Central memory CD8-positive, alpha-beta T cell (primary cell): Measurements from ENCODE around the gene DNAH7.

Source experiments
- ATAC-seq: fragments of 150-1000 bp; cut with Tn5 transposase; replicated peaks from 2 replicates; pipeline ENCODE4 v1.10.0; 2022; ENCODE audit warnings: mild to moderate bottlenecking, moderate FRiP score, moderate number of reproducible peaks; ENCODE audit not compliant: poor library complexity, severe bottlenecking; ENCODE audit errors: extremely low read depth
- DNase-seq, 2 donors: peaks; one replicate each; pipeline ENCODE4 v3.0.0; 2021; ENCODE audit warnings: low spot score in 2 of 2
- H3K27ac Mint-ChIP-seq: one replicate; pipeline ENCODE4 v1.8.0; 2022; ENCODE audit warnings: low read depth, mild to moderate bottlenecking, moderate library complexity, mixed read lengths
- H3K27me3 Mint-ChIP-seq: one replicate; pipeline ENCODE4 v1.8.0; 2022; ENCODE audit warnings: mixed read lengths
- H3K36me3 Mint-ChIP-seq: one replicate; pipeline ENCODE4 v1.8.0; 2022; ENCODE audit warnings: mild to moderate bottlenecking, moderate library complexity, mixed read lengths; ENCODE audit not compliant: insufficient read depth
- H3K4me1 Mint-ChIP-seq: one replicate; pipeline ENCODE4 v1.8.0; 2022; ENCODE audit warnings: mixed read lengths
- H3K4me3 Mint-ChIP-seq: one replicate; pipeline ENCODE4 v1.8.0; 2022; ENCODE audit warnings: mild to moderate bottlenecking, moderate library complexity, mixed read lengths
- H3K9me3 Mint-ChIP-seq: one replicate; pipeline ENCODE4 v1.8.0; 2022; ENCODE audit warnings: mixed read lengths

DNAH7 gene

GRCh38 chr2:195871326-195871725, 197.3 kb downstream of the DNAH7 start:
- no peak overlapping the region for H3K4me3 Mint-ChIP-seq
- no peaks in the 10 kb centered on the region for H3K36me3 Mint-ChIP-seq
- no peaks in the 10 kb centered on the region for H3K9me3 Mint-ChIP-seq
- no peak for DNase-seq
- H3K27ac Mint-ChIP-seq: no peak overlapping the region
- H3K27me3 Mint-ChIP-seq: peaks cover 68% of the 10 kb centered on the region
- H3K4me1 Mint-ChIP-seq: no peaks in the 10 kb centered on the region
- ATAC-seq: no peak

GRCh38 chr2:195864316-195864715, 204.3 kb downstream of the DNAH7 start:
- Mint-ChIP-seq H3K36me3 (no peaks in the 10 kb centered on the region), H3K27ac (no peak overlapping the region), H3K9me3 (no peaks in the 10 kb centered on the region), H3K4me3 (no peak overlapping the region), H3K27me3 (peaks cover 56% of the 10 kb centered on the region), H3K4me1 (no peaks in the 10 kb centered on the region)
- no peak for ATAC-seq
- DNase-seq: no peak

- Mint-ChIP-seq H3K27me3 (peaks cover 53% of the 10 kb centered on the region), H3K9me3 (no peaks in the 10 kb centered on the region), H3K4me3 (no peak overlapping the region), H3K27ac (no peak overlapping the region), H3K4me1 (no peaks in the 10 kb centered on the region), H3K36me3 (no peaks in the 10 kb centered on the region)
- ATAC-seq (no peak), DNase-seq (no peak)
Measured at GRCh38 chr2:195863564-195863963, 205.1 kb downstream of the DNAH7 start.

GRCh38 chr2:195863121-195863520, 205.5 kb downstream of the DNAH7 start:
- ATAC-seq: no peak
- H3K27ac Mint-ChIP-seq: no peak overlapping the region
- H3K4me3 Mint-ChIP-seq: no peak overlapping the region

GRCh38 chr2:195861821-195862220, 206.8 kb downstream of the DNAH7 start:
- H3K4me1 Mint-ChIP-seq: no peaks in the 10 kb centered on the region
- no peaks in the 10 kb centered on the region for H3K36me3 Mint-ChIP-seq
- no peaks in the 10 kb centered on the region for H3K9me3 Mint-ChIP-seq
- H3K4me3 Mint-ChIP-seq: no peak overlapping the region
- H3K27ac Mint-ChIP-seq: no peak overlapping the region
- no peak for DNase-seq
- peaks cover 50% of the 10 kb centered on the region for H3K27me3 Mint-ChIP-seq
- ATAC-seq: no peak

More at GRCh38 chr2:195863121-195863520, 205.5 kb downstream of the DNAH7 start:
- no peaks in the 10 kb centered on the region for H3K4me1 Mint-ChIP-seq
- H3K27me3 Mint-ChIP-seq: peaks cover 53% of the 10 kb centered on the region
- H3K36me3 Mint-ChIP-seq: no peaks in the 10 kb centered on the region
- DNase-seq: no peak
- no peaks in the 10 kb centered on the region for H3K9me3 Mint-ChIP-seq

GRCh38 chr2:195859513-195859912, 209.1 kb downstream of the DNAH7 start:
- Mint-ChIP-seq H3K9me3 (no peaks in the 10 kb centered on the region), H3K27ac (no peak overlapping the region), H3K27me3 (peaks cover 44% of the 10 kb centered on the region), H3K36me3 (no peaks in the 10 kb centered on the region), H3K4me1 (no peaks in the 10 kb centered on the region), H3K4me3 (no peak overlapping the region)
- ATAC-seq: no peak
- no peak for DNase-seq

- ATAC-seq (no peak), DNase-seq (no peak)
- Mint-ChIP-seq H3K27ac (no peak overlapping the region), H3K4me1 (no peaks in the 10 kb centered on the region), H3K36me3 (peaks cover 4% of the 10 kb centered on the region), H3K27me3 (peaks cover 31% of the 10 kb centered on the region), H3K9me3 (no peaks in the 10 kb centered on the region), H3K4me3 (no peak overlapping the region)
Measured at GRCh38 chr2:195857132-195857531, 211.5 kb downstream of the DNAH7 start.

GRCh38 chr2:195850764-195851163, 217.9 kb downstream of the DNAH7 start:
- H3K36me3 Mint-ChIP-seq: peaks cover 4% of the 10 kb centered on the region
- no peak overlapping the region for H3K27ac Mint-ChIP-seq
- H3K9me3 Mint-ChIP-seq: no peaks in the 10 kb centered on the region
- DNase-seq: no peak
- no peak overlapping the region for H3K4me3 Mint-ChIP-seq
- H3K4me1 Mint-ChIP-seq: no peaks in the 10 kb centered on the region
- H3K27me3 Mint-ChIP-seq: peaks cover 32% of the 10 kb centered on the region
- no peak for ATAC-seq

GRCh38 chr2:195848119-195848899, 220.3 kb downstream of the DNAH7 start:
- Mint-ChIP-seq H3K9me3 (no peaks in the 10 kb centered on the region), H3K4me3 (no peak overlapping the region), H3K4me1 (no peaks in the 10 kb centered on the region), H3K27ac (no peak overlapping the region), H3K36me3 (peaks cover 4% of the 10 kb centered on the region), H3K27me3 (peaks cover 32% of the 10 kb centered on the region)
- no peak for DNase-seq
- ATAC-seq: no peak

- ATAC-seq (no peak), DNase-seq (no peak)
- H3K27me3 Mint-ChIP-seq: peaks cover 8% of the 10 kb centered on the region
- H3K4me1 Mint-ChIP-seq: no peaks in the 10 kb centered on the region
- H3K36me3 Mint-ChIP-seq: no peaks in the 10 kb centered on the region
- no peaks in the 10 kb centered on the region for H3K9me3 Mint-ChIP-seq
- peak overlapping the region; percentile 50 for H3K4me3 Mint-ChIP-seq
- no peak overlapping the region for H3K27ac Mint-ChIP-seq
Measured at GRCh38 chr2:195842932-195843331, 225.7 kb downstream of the DNAH7 start.

GRCh38 chr2:195838002-195838401, 230.6 kb downstream of the DNAH7 start:
- peaks cover 34% of the 10 kb centered on the region for H3K27me3 Mint-ChIP-seq
- H3K9me3 Mint-ChIP-seq: no peaks in the 10 kb centered on the region
- no peak overlapping the region for H3K27ac Mint-ChIP-seq
- DNase-seq (no peak), ATAC-seq (no peak)
- H3K4me1 Mint-ChIP-seq: no peaks in the 10 kb centered on the region
- H3K4me3 Mint-ChIP-seq: no peak overlapping the region
- H3K36me3 Mint-ChIP-seq: no peaks in the 10 kb centered on the region

- Mint-ChIP-seq H3K4me3 (no peak overlapping the region), H3K27me3 (peaks cover 45% of the 10 kb centered on the region), H3K36me3 (no peaks in the 10 kb centered on the region), H3K9me3 (no peaks in the 10 kb centered on the region), H3K27ac (no peak overlapping the region), H3K4me1 (no peaks in the 10 kb centered on the region)
- DNase-seq (no peak), ATAC-seq (no peak)
Measured at GRCh38 chr2:195836002-195836401, 232.6 kb downstream of the DNAH7 start.

GRCh38 chr2:195834836-195835235, 233.8 kb downstream of the DNAH7 start:
- H3K36me3 Mint-ChIP-seq: no peaks in the 10 kb centered on the region
- no peak overlapping the region for H3K27ac Mint-ChIP-seq
- DNase-seq: no peak
- H3K9me3 Mint-ChIP-seq: no peaks in the 10 kb centered on the region
- H3K4me1 Mint-ChIP-seq: no peaks in the 10 kb centered on the region
- H3K4me3 Mint-ChIP-seq: no peak overlapping the region
- peaks cover 52% of the 10 kb centered on the region for H3K27me3 Mint-ChIP-seq
- no peak for ATAC-seq
